ENCODE measurements around the gene ADCK2.
A peak's percentile ranks its signal among the peaks of the same experiment; 100 is the strongest.
"Not testable (repeated sequence)": the region's sequence is repeated elsewhere in the genome, so short reads cannot be mapped to it uniquely, and the experiment has no call there.

ADCK2 gene

GRCh38 chr7:140672382-140673062 lies at the start of gene ADCK2:
Gene ADCK2, plus strand, starts transcription at chr7:140672945. Its CDS starts 386 bp downstream, at chr7:140673331.
- peak; percentile 42 for DNase-seq

- DNase-seq, result no peak
Measured at GRCh38 chr7:140623980-140624379, 48.8 kb upstream of the ADCK2 start.

- DNase-seq, result peak; percentile 23
Measured at GRCh38 chr7:140624392-140625191, 48.2 kb upstream of the ADCK2 start.

- DNase-seq, result not testable (repeated sequence)
Measured at GRCh38 chr7:140625192-140625558, 47.6 kb upstream of the ADCK2 start.

- no peak for DNase-seq
Measured at GRCh38 chr7:140625908-140626868, 46.6 kb upstream of the ADCK2 start.

- DNase-seq, result no peak
Measured at GRCh38 chr7:140631021-140631420, 41.7 kb upstream of the ADCK2 start.

- no peak for DNase-seq
Measured at GRCh38 chr7:140631602-140632001, 41.1 kb upstream of the ADCK2 start.

- DNase-seq, result no peak
Measured at GRCh38 chr7:140635345-140635744, 37.4 kb upstream of the ADCK2 start.

GRCh38 chr7:140635816-140636215 lies 36.9 kb upstream of the ADCK2 start:
- DNase-seq, result no peak

- DNase-seq, result no peak
Measured at GRCh38 chr7:140637400-140637799, 35.3 kb upstream of the ADCK2 start.

- no peak for DNase-seq
Measured at GRCh38 chr7:140638173-140638791, 34.5 kb upstream of the ADCK2 start.

GRCh38 chr7:140639366-140640053 lies 33.2 kb upstream of the ADCK2 start:
- no peak for DNase-seq

GRCh38 chr7:140640060-140640637 lies 32.6 kb upstream of the ADCK2 start:
- DNase-seq, result peak; percentile 23

- peak; percentile 63 for DNase-seq
Measured at GRCh38 chr7:140640727-140641523, 31.8 kb upstream of the ADCK2 start, which contains the start of gene DENND2A. Gene DENND2A, minus strand, starts transcription at chr7:140640813. Its CDS starts 38,416 bp downstream, at chr7:140602397.

GRCh38 chr7:140641524-140642195 lies 31.1 kb upstream of the ADCK2 start:
- no peak for DNase-seq

- DNase-seq, result no peak
Measured at GRCh38 chr7:140643416-140643815, 29.3 kb upstream of the ADCK2 start.

- DNase-seq, result not testable (repeated sequence)
Measured at GRCh38 chr7:140644761-140645160, 28.0 kb upstream of the ADCK2 start.

- no peak for DNase-seq
Measured at GRCh38 chr7:140645166-140645900, 27.4 kb upstream of the ADCK2 start.

- peak; percentile 38 for DNase-seq
Measured at GRCh38 chr7:140646931-140647647, 25.7 kb upstream of the ADCK2 start.

Data from NCI-H526 treated with DMSO at 0.1 percent for 48 hours (cell line).